Stimulated activated CD4-positive, alpha-beta T cell treated with anti-CD3 and anti-CD28 coated beads, Interleukin-12 subunit alpha, Interleukin-12 subunit beta, amount 100 ng/mL, for 48 hours (primary cell): ENCODE measurements around the gene GSTA4.

Source experiments
- DNase-seq, 3 donors: peaks; one replicate each; pipeline ENCODE4 v3.0.0-alpha.2; 2020; ENCODE audit warnings: low read depth in 2 of 3, low spot score in 1 of 3

Gene GSTA4, protein sequence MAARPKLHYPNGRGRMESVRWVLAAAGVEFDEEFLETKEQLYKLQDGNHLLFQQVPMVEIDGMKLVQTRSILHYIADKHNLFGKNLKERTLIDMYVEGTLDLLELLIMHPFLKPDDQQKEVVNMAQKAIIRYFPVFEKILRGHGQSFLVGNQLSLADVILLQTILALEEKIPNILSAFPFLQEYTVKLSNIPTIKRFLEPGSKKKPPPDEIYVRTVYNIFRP

GRCh38 chr6:52995089-52995912, at the start of gene GSTA4:
GSTA4 (minus strand) TSS chr6:52995284; CDS start chr6:52994243, 1,041 bp downstream.
- DNase-seq, result peak; percentile 82 to 92 (median 84)

GRCh38 chr6:53044572-53044971, 49.5 kb upstream of the GSTA4 start:
- DNase-seq, result no peak

- DNase-seq, result no peak
Measured at GRCh38 chr6:53044071-53044470, 49.0 kb upstream of the GSTA4 start.

- DNase-seq, result no peak
Measured at GRCh38 chr6:53043581-53043980, 48.5 kb upstream of the GSTA4 start.

DNA sequence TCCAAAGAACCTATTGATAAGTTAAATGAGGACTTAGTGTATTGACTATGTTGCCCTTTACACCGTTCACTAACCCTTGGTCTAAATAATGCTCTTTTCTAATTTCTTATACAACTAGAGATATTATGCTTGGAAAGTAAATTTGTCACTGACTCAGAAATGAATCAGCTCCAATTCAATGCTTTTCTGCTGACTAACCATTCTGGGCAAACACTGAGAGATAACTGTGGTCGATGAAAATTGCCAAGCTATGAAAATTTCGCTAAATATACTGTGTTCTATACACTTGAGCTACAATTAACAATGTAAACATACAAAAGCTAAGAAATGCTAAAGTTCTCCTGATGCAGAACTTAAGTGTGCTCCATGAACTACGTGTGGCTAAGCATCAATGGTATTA, 47.0 kb upstream of the GSTA4 start:
- no peak for DNase-seq

DNA sequence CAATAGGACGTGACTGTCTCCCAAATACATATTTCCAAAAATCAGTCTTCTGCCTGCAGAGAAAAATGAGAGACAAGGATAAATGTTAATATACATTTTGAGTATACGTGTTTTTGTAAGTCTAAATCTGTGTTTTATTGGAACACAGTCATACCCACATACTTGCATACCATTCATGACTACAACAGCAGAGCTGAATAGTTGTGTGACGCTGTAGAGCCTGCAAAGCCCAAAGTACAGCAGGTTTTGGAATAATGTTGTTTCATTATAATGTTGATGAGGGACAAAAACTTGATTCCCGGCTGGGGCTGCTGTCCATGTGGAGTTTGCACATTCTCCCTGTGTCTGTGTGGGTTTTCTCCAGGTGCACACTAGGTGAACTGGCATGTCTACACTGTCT, 46.3 kb upstream of the GSTA4 start:
- no peak for DNase-seq

- DNase-seq, result no peak
Measured at GRCh38 chr6:53038596-53038995, 43.5 kb upstream of the GSTA4 start.

DNA sequence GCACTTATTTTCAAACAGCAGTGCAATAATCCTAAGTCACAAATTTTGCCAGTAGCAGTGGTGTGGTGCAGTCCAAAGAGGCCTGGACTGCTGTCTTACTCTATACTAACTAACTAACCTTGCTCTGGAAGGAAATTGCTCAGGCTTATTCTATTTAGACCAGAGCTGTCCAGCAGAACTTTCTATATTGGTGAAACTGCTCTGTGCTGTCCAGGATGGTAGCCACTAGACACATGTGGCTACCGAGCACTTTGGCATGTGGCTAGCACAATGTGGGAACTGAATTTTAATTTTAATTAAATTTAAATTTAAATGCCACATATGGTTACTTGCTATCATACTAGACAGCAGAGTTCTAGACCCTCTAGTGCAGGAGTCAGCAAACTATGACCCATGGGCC, 43.1 kb upstream of the GSTA4 start:
- DNase-seq, result no peak

- DNase-seq, result no peak
Measured at GRCh38 chr6:53035549-53036213, 40.6 kb upstream of the GSTA4 start.

DNA sequence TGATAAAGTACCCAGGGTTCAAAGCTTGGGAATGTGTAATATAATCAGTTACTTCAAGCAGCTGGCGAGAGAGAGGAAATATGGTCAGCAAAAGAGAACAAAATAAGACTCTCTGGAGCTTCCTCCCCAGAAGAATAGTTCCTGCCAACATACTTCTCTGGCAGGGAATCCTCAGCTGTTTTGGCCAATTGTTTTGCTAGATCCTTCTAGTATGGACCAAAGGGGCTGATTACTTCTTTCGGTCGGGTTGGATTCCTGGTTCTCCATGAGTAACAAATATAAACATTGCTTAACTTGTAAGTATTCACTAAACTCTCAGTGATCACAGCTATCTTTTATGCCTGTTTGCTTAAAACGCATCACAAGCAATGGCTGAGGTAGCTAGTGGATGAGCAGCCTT, 38.7 kb upstream of the GSTA4 start:
- DNase-seq, result no peak

DNA sequence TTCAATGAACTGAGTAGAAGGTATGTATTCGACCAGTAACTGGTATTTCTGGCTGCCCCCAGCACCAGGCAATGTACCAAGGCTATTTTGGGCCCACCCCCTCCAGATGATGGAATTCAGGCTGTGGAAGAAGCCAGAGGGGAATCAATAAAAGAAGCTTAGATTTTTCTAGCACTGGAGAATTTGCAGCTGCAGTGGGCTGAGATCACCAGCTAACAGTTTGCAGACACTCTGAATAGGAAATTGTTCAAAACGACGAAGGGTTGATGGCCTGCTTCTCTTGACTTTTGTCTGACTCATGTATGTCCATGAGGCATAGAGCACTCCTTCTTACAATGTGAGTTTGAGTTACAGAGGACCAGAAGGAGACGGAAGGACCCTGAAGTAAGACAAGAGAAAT, 37.8 kb upstream of the GSTA4 start:
- DNase-seq, result no peak

- no peak for DNase-seq
Measured at GRCh38 chr6:53031281-53031680, 36.2 kb upstream of the GSTA4 start.

- no peak for DNase-seq
Measured at GRCh38 chr6:53029761-53030160, 34.7 kb upstream of the GSTA4 start.

DNA sequence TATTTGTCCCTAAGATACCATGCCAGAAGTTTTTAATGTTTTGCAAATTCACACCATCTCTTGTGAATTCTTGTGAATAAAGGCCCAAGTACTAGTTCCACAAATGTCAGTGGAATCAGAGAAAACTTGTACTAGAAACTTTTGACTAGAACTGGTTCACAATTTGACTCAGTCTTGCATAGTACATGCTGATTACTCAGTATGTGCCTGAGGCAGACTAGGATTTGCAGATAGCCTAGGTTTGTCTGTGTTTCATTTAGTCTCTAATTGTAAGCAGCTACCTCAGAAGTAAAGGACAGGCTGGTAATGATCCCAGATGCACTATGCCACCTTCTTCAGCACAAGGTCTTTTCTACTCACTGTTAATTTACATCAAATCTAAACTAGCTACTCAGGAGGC, 34.2 kb upstream of the GSTA4 start:
- DNase-seq, result no peak

DNA sequence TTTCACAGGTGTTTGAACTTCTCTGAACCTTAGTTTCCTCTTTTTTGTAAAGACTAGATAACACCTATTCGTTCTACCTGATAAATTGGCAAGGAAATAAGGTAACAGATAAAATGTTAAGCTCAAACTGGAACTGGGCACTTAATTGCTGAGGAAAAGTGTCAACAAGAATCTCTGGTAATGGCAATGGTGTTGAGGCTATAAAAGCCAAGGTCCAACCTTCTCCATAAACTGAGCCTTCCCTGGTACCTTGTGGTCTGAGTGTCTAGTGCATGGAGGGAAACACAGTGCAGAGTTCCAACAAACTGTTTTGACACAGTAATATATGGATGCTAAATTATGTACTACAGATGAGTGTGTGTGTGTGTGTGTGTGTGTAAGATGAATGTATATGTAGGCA, 33.4 kb upstream of the GSTA4 start:
- no peak for DNase-seq

DNA sequence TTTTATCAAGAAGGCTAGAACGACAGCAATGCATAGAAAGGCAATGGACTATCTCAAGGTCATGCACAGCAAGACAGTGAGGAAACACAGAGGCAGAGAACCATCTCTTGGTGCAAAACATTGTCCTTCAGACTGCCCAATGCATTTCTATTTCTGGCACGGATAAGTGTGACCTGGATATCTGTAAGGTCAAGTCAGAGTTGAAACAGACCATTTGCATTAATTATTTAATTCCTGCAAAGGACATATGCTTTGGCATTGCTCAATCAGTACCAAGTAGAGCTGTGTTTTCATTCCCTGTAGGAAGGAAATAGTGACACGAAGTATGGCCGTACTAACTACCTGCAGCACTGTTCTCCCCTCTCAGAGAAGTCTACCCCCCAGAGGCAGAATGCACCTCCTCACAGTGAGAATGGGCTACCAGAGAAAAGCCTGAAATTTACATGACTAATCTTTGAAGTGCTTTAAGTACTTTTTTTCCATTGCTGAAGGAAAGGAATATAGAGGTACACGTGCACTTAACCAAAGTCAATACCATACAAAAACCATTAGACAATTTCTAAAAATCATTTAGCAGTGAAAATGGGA, 32.1 kb upstream of the GSTA4 start:
- no peak for DNase-seq

- no peak for DNase-seq
Measured at GRCh38 chr6:53026526-53026925, 31.4 kb upstream of the GSTA4 start.

DNA sequence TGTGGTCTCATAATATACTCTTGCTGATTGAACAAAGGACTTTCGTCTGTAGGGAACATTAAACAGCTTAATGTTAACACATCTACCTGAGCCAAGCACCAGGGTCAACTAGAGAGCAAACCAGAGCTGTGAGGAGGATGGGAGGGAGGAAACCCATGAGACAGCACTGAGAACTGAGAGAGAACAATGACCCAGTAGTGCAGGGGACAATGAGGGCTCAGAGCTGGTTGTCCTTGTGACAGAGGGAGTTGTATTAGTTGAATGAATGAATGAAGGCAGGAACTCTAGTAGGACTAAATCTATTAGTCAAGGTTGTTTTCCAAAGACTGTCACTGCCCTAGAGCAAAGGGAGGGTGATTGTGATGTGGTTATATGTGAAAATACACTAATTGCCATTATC, 28.2 kb upstream of the GSTA4 start:
- no peak for DNase-seq

DNA sequence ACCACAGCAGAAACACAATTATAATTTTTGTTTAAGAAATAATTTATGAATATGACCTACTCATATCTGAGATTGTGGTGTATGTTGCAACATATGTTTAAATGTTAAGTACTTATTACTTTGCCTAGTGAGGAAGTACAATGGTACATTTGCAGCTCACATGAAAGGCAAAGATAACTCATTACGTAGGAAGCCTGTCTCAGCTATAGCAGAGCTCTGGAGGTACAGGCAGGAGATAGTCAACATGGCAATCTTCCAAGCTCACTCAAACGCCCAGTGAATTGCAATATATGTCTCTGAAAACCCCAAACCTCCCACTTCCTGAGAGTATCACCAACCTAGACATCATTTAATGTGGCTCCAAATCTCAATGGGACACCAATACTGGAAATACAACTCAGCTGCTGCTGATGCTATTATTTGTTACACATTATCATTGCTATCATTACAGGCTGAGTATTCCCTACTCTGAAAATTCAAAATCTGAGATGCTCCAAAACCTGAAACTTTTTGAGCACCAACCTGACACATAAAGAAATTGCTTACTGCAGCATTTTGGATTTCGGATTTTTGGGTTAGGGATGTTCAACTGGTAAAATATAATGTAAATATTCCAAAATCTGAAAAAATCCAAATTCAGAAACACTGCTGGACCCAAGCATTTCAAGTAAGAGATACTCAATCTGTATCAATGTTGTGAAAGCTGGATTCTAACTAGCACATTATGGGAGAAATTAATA, 25.1 kb upstream of the GSTA4 start:
- DNase-seq, result no peak

GRCh38 chr6:53018446-53018845, 23.4 kb upstream of the GSTA4 start:
- no peak for DNase-seq

GRCh38 chr6:53015486-53015885, 20.4 kb upstream of the GSTA4 start:
- no peak for DNase-seq
